Measurements from ENCODE around the gene TBC1D32. TPM values are rescaled to one million over a fixed set of nuclear protein-coding genes. Genes with fewer than 3 reads are reported as not detected.

TBC1D32 gene
- total RNA-seq, 4 donors from 2014 or later: 14.9 to 27.1 (median 22.4) TPM

- intact Hi-C loops (cut with DNase I): no loop called here
- Histone ChIP-seq H3K4me3 (replicated peaks in 1 of 3) (no peak overlapping the region), H3K4me1 (no peaks in the 10 kb centered on the region), H3K27ac (no peak overlapping the region), H3K36me3 (no peaks in the 10 kb centered on the region), H3K9me3 (no peaks in the 10 kb centered on the region), H3K27me3 (no peaks in the 10 kb centered on the region)
- 94 to 98% methylated on average over 1 of the region's 1 CpG for WGBS, 2 donors
- TF ChIP-seq CTCF (IDR thresholded peaks at IDR 0.05): no peak
- TF ChIP-seq POLR2A (IDR thresholded peaks at IDR 0.05): no peak
- DNase-seq: no peak
Measured at GRCh38 chr6:121285041-121285440, 49.2 kb downstream of the TBC1D32 start.

GRCh38 chr6:121274666-121275295 lies 59.5 kb downstream of the TBC1D32 start:
- Histone ChIP-seq H3K36me3 (no peaks in the 10 kb centered on the region), H3K27me3 (no peaks in the 10 kb centered on the region), H3K9me3 (no peaks in the 10 kb centered on the region), H3K27ac (no peak overlapping the region), H3K4me1 (no peaks in the 10 kb centered on the region), H3K4me3 (replicated peaks in 1 of 3) (no peak overlapping the region)
- TF ChIP-seq CTCF (IDR thresholded peaks at IDR 0.05) (no peak), POLR2A (IDR thresholded peaks at IDR 0.05) (no peak)
- WGBS, 2 donors: 91 to 95% methylated on average over 3 of the region's 3 CpGs
- intact Hi-C loops (cut with DNase I): no loop called here
- DNase-seq: no peak

- intact Hi-C loops (cut with DNase I): no loop called here
- H3K27ac ChIP-seq: no peak overlapping the region
- H3K4me3 ChIP-seq (replicated peaks in 1 of 3): no peak overlapping the region
- 95 to 97% methylated on average over 3 of the region's 3 CpGs for WGBS, 2 donors
- no peaks in the 10 kb centered on the region for H3K36me3 ChIP-seq
- no peaks in the 10 kb centered on the region for H3K9me3 ChIP-seq
- no peak for DNase-seq
- H3K4me1 ChIP-seq: no peaks in the 10 kb centered on the region
- no peak for TF ChIP-seq POLR2A (IDR thresholded peaks at IDR 0.05)
- no peak for TF ChIP-seq CTCF (IDR thresholded peaks at IDR 0.05)
- H3K27me3 ChIP-seq: no peaks in the 10 kb centered on the region
Measured at GRCh38 chr6:121263742-121264141, 70.5 kb downstream of the TBC1D32 start.

GRCh38 chr6:121260651-121261102 lies 73.6 kb downstream of the TBC1D32 start:
- DNase-seq: no peak
- Histone ChIP-seq H3K4me3 (replicated peaks in 1 of 3) (no peak overlapping the region), H3K27ac (no peak overlapping the region), H3K9me3 (no peaks in the 10 kb centered on the region), H3K36me3 (no peaks in the 10 kb centered on the region), H3K4me1 (no peaks in the 10 kb centered on the region), H3K27me3 (no peaks in the 10 kb centered on the region)
- TF ChIP-seq CTCF (IDR thresholded peaks at IDR 0.05): no peak
- no peak for TF ChIP-seq POLR2A (IDR thresholded peaks at IDR 0.05)
- WGBS, 2 donors: 75 to 77% methylated on average over 5 to 9 of the region's 9 CpGs
- intact Hi-C loops (cut with DNase I): no loop called here

GRCh38 chr6:121247386-121247785 lies 86.9 kb downstream of the TBC1D32 start:
- TF ChIP-seq POLR2A (IDR thresholded peaks at IDR 0.05) (no peak), CTCF (IDR thresholded peaks at IDR 0.05) (no peak)
- no peaks in the 10 kb centered on the region for H3K4me1 ChIP-seq
- no peak overlapping the region for H3K4me3 ChIP-seq (replicated peaks in 1 of 3)
- no peak for DNase-seq
- H3K27me3 ChIP-seq: no peaks in the 10 kb centered on the region
- H3K36me3 ChIP-seq: no peaks in the 10 kb centered on the region
- no peaks in the 10 kb centered on the region for H3K9me3 ChIP-seq
- intact Hi-C loops (cut with DNase I): no loop called here
- no peak overlapping the region for H3K27ac ChIP-seq
